ENCODE results near the gene LRSAM1. TPM values are rescaled to one million over a fixed set of nuclear protein-coding genes. Genes with fewer than 3 reads are reported as not detected.

Gene LRSAM1
- total and polyA plus RNA-seq, 9 donors: 9.0 to 28.5 (median 17.4) TPM

DNA sequence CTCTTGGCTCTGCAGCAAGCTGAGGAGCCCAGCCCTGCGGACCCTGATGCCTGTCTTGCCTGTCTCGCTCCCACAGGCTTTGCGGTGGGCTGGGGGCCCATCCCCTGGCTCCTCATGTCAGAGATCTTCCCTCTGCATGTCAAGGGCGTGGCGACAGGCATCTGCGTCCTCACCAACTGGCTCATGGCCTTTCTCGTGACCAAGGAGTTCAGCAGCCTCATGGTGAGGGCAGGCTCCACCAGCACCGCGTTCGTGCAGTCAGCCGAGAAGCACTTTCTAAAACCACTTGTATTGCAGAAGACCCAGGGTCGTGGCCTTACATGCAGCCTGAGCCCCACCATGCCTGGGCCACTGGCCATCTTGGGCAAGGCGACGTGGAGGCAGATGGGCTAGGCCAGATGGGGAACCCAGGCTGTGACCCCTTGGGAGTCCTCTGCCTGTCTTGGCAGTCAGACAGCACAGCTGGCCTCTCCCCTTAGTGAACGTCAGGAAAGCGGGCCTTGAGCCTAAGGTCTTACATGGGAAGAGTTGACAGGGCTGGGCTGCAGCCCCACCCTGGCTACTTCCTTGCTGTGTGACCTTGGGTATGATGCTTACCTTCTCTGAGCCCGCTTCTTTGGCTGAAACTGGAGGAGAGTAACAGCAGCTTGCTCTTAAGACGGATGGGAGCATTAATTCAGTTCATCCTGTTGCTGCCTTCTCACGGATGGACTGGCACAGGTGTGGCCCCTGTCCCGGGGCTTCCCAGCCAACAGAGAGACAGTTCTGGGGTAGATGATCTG, 45.8 kb upstream of the LRSAM1 start:
- H3K27me3 ChIP-seq: no peaks in the 10 kb centered on the region
- H3K4me1 ChIP-seq (ENCODE audit: insufficient read depth): no peaks in the 10 kb centered on the region
- no peak overlapping the region for H3K27ac ChIP-seq
- WGBS, 3 donors: 91 to 97% (median 92%) methylated on average over 20 of the region's 20 CpGs
- no peak for DNase-seq
- TF ChIP-seq CTCF (IDR thresholded peaks at IDR 0.05) (no peak), POLR2A (IDR thresholded peaks at IDR 0.05) (no peak), EP300 (IDR thresholded peaks at IDR 0.05) (no peak)
- intact Hi-C loops (cut with DNase I): no loop called here
- no peaks in the 10 kb centered on the region for H3K36me3 ChIP-seq
- H3K4me3 ChIP-seq: no peak overlapping the region
- H3K9me3 ChIP-seq: no peaks in the 10 kb centered on the region

DNA sequence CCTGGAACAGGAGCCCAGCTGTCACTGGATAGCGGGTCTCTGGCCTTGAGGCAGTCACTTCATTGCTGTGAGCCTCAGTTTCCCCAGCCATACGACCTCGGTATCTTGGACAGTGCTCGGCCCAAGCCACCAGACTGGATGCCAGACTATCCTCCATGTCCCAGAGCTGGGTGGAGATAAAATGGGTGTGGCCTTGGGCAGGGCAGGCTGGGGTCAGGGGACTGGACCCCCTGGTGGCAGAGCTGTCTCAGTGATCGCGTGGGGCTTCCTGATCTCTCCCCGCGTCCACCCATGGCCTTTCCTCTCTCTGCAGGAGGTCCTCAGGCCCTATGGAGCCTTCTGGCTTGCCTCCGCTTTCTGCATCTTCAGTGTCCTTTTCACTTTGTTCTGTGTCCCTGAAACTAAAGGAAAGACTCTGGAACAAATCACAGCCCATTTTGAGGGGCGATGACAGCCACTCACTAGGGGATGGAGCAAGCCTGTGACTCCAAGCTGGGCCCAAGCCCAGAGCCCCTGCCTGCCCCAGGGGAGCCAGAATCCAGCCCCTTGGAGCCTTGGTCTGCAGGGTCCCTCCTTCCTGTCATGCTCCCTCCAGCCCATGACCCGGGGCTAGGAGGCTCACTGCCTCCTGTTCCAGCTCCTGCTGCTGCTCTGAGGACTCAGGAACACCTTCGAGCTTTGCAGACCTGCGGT, 44.4 kb upstream of the LRSAM1 start:
- Histone ChIP-seq H3K27me3 (no peaks in the 10 kb centered on the region), H3K4me3 (no peak overlapping the region), H3K9me3 (no peaks in the 10 kb centered on the region), H3K36me3 (no peaks in the 10 kb centered on the region), H3K27ac (no peak overlapping the region), H3K4me1 (ENCODE audit: insufficient read depth) (no peaks in the 10 kb centered on the region)
- DNase-seq: no peak
- 85 to 88% (median 86%) methylated on average over 13 of the region's 13 CpGs for WGBS, 3 donors
- TF ChIP-seq EP300 (IDR thresholded peaks at IDR 0.05): no peak
- no peak for TF ChIP-seq POLR2A (IDR thresholded peaks at IDR 0.05)
- TF ChIP-seq CTCF (IDR thresholded peaks at IDR 0.05): no peak
- intact Hi-C loops (cut with DNase I): no loop called here

DNA sequence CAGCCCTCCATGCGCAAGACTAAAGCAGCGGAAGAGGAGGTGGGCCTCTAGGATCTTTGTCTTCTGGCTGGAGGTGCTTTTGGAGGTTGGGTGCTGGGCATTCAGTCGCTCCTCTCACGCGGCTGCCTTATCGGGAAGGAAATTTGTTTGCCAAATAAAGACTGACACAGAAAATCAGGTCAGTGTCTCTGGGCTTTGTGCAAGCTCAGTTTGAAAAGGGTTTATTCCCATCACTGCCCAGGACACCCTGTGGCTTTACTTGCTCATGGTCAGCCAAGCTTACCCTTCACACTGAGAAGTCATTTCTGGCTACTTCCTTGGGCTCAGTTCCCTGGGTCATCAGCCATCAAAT, 43.8 kb upstream of the LRSAM1 start:
- 68 to 81% (median 73%) methylated on average over 6 of the region's 6 CpGs for WGBS, 3 donors
- H3K9me3 ChIP-seq: no peaks in the 10 kb centered on the region
- DNase-seq: no peak
- TF ChIP-seq POLR2A (IDR thresholded peaks at IDR 0.05) (no peak), EP300 (IDR thresholded peaks at IDR 0.05) (no peak)
- H3K36me3 ChIP-seq: no peaks in the 10 kb centered on the region
- H3K4me1 ChIP-seq (ENCODE audit: insufficient read depth): no peaks in the 10 kb centered on the region
- intact Hi-C loops (cut with DNase I): no loop called here
- H3K4me3 ChIP-seq: no peak overlapping the region
- no peak overlapping the region for H3K27ac ChIP-seq
- H3K27me3 ChIP-seq: no peaks in the 10 kb centered on the region

GRCh38 chr9:127411122-127411521, 40.2 kb upstream of the LRSAM1 start:
- TF ChIP-seq POLR2A (IDR thresholded peaks at IDR 0.05) (no peak), EP300 (IDR thresholded peaks at IDR 0.05) (no peak), CTCF (IDR thresholded peaks at IDR 0.05) (no peak)
- Histone ChIP-seq H3K27me3 (no peaks in the 10 kb centered on the region), H3K9me3 (no peaks in the 10 kb centered on the region), H3K4me3 (no peak overlapping the region), H3K36me3 (no peaks in the 10 kb centered on the region), H3K27ac (no peak overlapping the region), H3K4me1 (ENCODE audit: insufficient read depth) (no peaks in the 10 kb centered on the region)
- WGBS, 3 donors: 86 to 94% (median 89%) methylated on average over 4 of the region's 4 CpGs
- intact Hi-C loops (cut with DNase I): no loop called here
- DNase-seq: no peak

GRCh38 chr9:127415141-127415540, 36.2 kb upstream of the LRSAM1 start:
- no peak for DNase-seq
- no peak for TF ChIP-seq POLR2A (IDR thresholded peaks at IDR 0.05)
- no peak for TF ChIP-seq EP300 (IDR thresholded peaks at IDR 0.05)
- no peak for TF ChIP-seq CTCF (IDR thresholded peaks at IDR 0.05)
- H3K4me1 ChIP-seq (ENCODE audit: insufficient read depth): peaks cover 4% of the 10 kb centered on the region
- WGBS, 3 donors: 84 to 92% (median 87%) methylated on average over 4 of the region's 4 CpGs
- no peaks in the 10 kb centered on the region for H3K27me3 ChIP-seq
- H3K4me3 ChIP-seq: no peak overlapping the region
- intact Hi-C loops (cut with DNase I): no loop called here
- H3K36me3 ChIP-seq: no peaks in the 10 kb centered on the region
- no peaks in the 10 kb centered on the region for H3K9me3 ChIP-seq
- H3K27ac ChIP-seq: no peak overlapping the region
